Breast epithelium (tissue), 4 donors: ENCODE data around the gene PDGFA. TPM values are rescaled to one million over a fixed set of nuclear protein-coding genes. Genes with fewer than 3 reads are reported as not detected.

ENCODE experiments used
- DNase-seq, 2 donors: peaks; one replicate each; pipeline ENCODE4 v3.0.0-alpha.2; 2019; ENCODE audit warnings: low spot score in 2 of 2
- H3K27ac ChIP-seq, 2 donors: fragments of 200-600 bp; sonication (generic) in 1 of 2; one replicate each; pipeline ENCODE4 v1.5.1; 2016 to 2019; ENCODE audit warnings: mild to moderate bottlenecking in 1 of 2
- H3K27me3 ChIP-seq, 2 donors: fragments of 200-600 bp; sonication (generic) in 1 of 2; one replicate each; pipeline versions ENCODE4 v1.5.1 to v1.6.0; 2017 to 2019; ENCODE audit warnings: control low read depth in 1 of 2, mild to moderate bottlenecking in 1 of 2
- H3K36me3 ChIP-seq: fragments of 200-600 bp; one replicate; pipeline ENCODE4 v1.5.1; 2019
- H3K4me1 ChIP-seq, 2 donors: fragments of 200-600 bp; sonication (generic); one replicate each; pipeline ENCODE4 v1.5.1; 2016 to 2019; ENCODE audit warnings: control low read depth in 1 of 2
- H3K4me3 ChIP-seq, 3 donors: fragments of 200-600 bp; sonication (generic); 1 replicate in 2 of 3; 2 replicates in 1 of 3; pipeline ENCODE4 v1.5.1; 2016 to 2019; ENCODE audit warnings: mild to moderate bottlenecking in 3 of 3, moderate library complexity in 2 of 3
- H3K9me3 ChIP-seq, 2 donors: fragments of 200-600 bp; sonication (generic) in 1 of 2; one replicate each; pipeline ENCODE4 v1.5.1; 2016 to 2019; ENCODE audit warnings: control low read depth in 1 of 2
- CTCF ChIP-seq, 3 donors: fragments of 450-650 bp; IDR thresholded peaks; one replicate each; pipeline ENCODE4 v1.5.1; 2016 to 2017; ENCODE audit warnings: antibody characterized with exemption in 3 of 3, mild to moderate bottlenecking in 3 of 3, moderate library complexity in 3 of 3
- POLR2A ChIP-seq: fragments of 450-650 bp; IDR thresholded peaks from one replicate; pipeline ENCODE4 v1.6.1; 2016; ENCODE audit warnings: antibody characterized with exemption, mild to moderate bottlenecking, moderate library complexity
- POLR2AphosphoS5 ChIP-seq, 3 donors: sonication (generic); formaldehyde crosslinking; IDR thresholded peaks; one replicate each; pipeline ENCODE4 v1.6.1; 2017; ENCODE audit warnings: antibody characterized with exemption in 3 of 3
- intact Hi-C: fragments of 100-400 bp; cut with DNase I; formaldehyde crosslinking; loops from one replicate; pipeline ENCODE4 v1.15.1; 2023; ENCODE audit warnings: low total_unique reads
- total RNA-seq, 3 donors: library from RNA; depleted of rRNA; stranded (reverse); fragments of >200 nt; gene quantifications; one replicate each; pipeline ENCODE4 v1.1.0, GENCODE V29; 2016

Gene PDGFA
- total RNA-seq, 3 donors from 2014 or later, result 19.8 to 33.4 (median 31.2) TPM

GRCh38 chr7:508461-509170, 11.0 kb downstream of the PDGFA start:
- intact Hi-C loops, result loop anchor here (5.0 kb wide), 1 partner anchor 171 kb away; no protein-coding TSS in a partner anchor
- no peaks in the 10 kb centered on the region for H3K27me3 ChIP-seq
- H3K4me3 ChIP-seq, result no peak overlapping the region
- H3K36me3 ChIP-seq, result no peaks in the 10 kb centered on the region
- DNase-seq, result no peak
- TF ChIP-seq POLR2AphosphoS5 (IDR thresholded peaks at IDR 0.05) (no peak), POLR2A (no peak), CTCF (IDR thresholded peaks at IDR 0.05) (no peak)
- H3K27ac ChIP-seq, result no peak overlapping the region
- no peaks in the 10 kb centered on the region for H3K9me3 ChIP-seq
- no peaks in the 10 kb centered on the region for H3K4me1 ChIP-seq

- H3K27me3 ChIP-seq, result no peaks in the 10 kb centered on the region
- no peaks in the 10 kb centered on the region for H3K4me1 ChIP-seq
- no peak for DNase-seq
- H3K9me3 ChIP-seq, result no peaks in the 10 kb centered on the region
- H3K36me3 ChIP-seq, result no peaks in the 10 kb centered on the region
- intact Hi-C loops, result loop anchor here (5.0 kb wide), 1 partner anchor 170 kb away; no protein-coding TSS in a partner anchor
- TF ChIP-seq CTCF (IDR thresholded peaks at IDR 0.05), result no peak
- TF ChIP-seq POLR2AphosphoS5 (IDR thresholded peaks at IDR 0.05), result no peak
- no peak for TF ChIP-seq POLR2A
- H3K4me3 ChIP-seq, result no peak overlapping the region
- H3K27ac ChIP-seq, result peak overlapping the region; percentile 33 to 35
Measured at GRCh38 chr7:507623-508300, 11.9 kb downstream of the PDGFA start.

- Histone ChIP-seq H3K27me3 (no peaks in the 10 kb centered on the region), H3K36me3 (no peaks in the 10 kb centered on the region), H3K27ac (peak overlapping the region; percentile 33 to 35), H3K9me3 (no peaks in the 10 kb centered on the region), H3K4me3 (no peak overlapping the region), H3K4me1 (no peaks in the 10 kb centered on the region)
- TF ChIP-seq POLR2AphosphoS5 (IDR thresholded peaks at IDR 0.05) (no peak), POLR2A (no peak), CTCF (IDR thresholded peaks at IDR 0.05) (no peak)
- intact Hi-C loops, result loop anchor here (5.0 kb wide), 1 partner anchor 170 kb away; no protein-coding TSS in a partner anchor
- no peak for DNase-seq
Measured at GRCh38 chr7:506921-507622, 12.6 kb downstream of the PDGFA start.

- H3K36me3 ChIP-seq, result no peaks in the 10 kb centered on the region
- DNase-seq, result no peak
- TF ChIP-seq POLR2A, result no peak
- TF ChIP-seq POLR2AphosphoS5 (IDR thresholded peaks at IDR 0.05), result no peak
- no peak for TF ChIP-seq CTCF (IDR thresholded peaks at IDR 0.05)
- no peak overlapping the region for H3K4me3 ChIP-seq
- no peaks in the 10 kb centered on the region for H3K9me3 ChIP-seq
- intact Hi-C loops, result loop anchor here (5.0 kb wide), 1 partner anchor 169 kb away; no protein-coding TSS in a partner anchor
- no peaks in the 10 kb centered on the region for H3K27me3 ChIP-seq
- H3K4me1 ChIP-seq, result no peaks in the 10 kb centered on the region
- H3K27ac ChIP-seq, result peak overlapping the region; percentile 33 to 35
Measured at GRCh38 chr7:506391-506831, 13.2 kb downstream of the PDGFA start.
